CD4-positive, alpha-beta T cell (primary cell): ENCODE data around the gene ADGRV1. TPM values are rescaled to one million over a fixed set of nuclear protein-coding genes. Genes with fewer than 3 reads are reported as not detected.

Experiments
- ATAC-seq: fragments of 200-7000 bp; cut with Tn5 transposase; one replicate; pipeline ENCODE4 v1.10.0; 2022; ENCODE audit warnings: mild to moderate bottlenecking; ENCODE audit not compliant: poor library complexity
- CTCF ChIA-PET: fragments of 350-600 bp; sonication (Branson Sonifier 250); formaldehyde crosslinking; loops from one replicate; lab custom pipeline; 2021; ENCODE audit warnings: antibody characterized with exemption, inconsistent platforms; lab: Charles Lee
- POLR2A ChIA-PET: fragments of 350-600 bp; sonication (Branson Sonifier 250); formaldehyde crosslinking; loops from one replicate; lab custom pipeline; 2021; ENCODE audit warnings: antibody characterized with exemption, inconsistent platforms; lab: Charles Lee
- DNase-seq, 14 experiments: peaks; one replicate each; pipeline ENCODE4 v3.0.0-alpha.2; 2013 to 2020; ENCODE audit warnings: mixed read lengths in 2 of 14
- H3K27ac ChIP-seq, 2 donors: one replicate each; pipeline versions ENCODE4 v1.5.1 to v1.7.0; 2013; ENCODE audit warnings: low read length in 2 of 2, low read depth in 1 of 2, mild to moderate bottlenecking in 1 of 2
- H3K27me3 ChIP-seq, 2 experiments: 1 replicate in 1 of 2; 2 replicates in 1 of 2; pipeline versions ENCODE4 v1.6.1 to v1.7.0; 2013; ENCODE audit warnings: low read length in 2 of 2, control low read depth in 1 of 2, mild to moderate bottlenecking in 1 of 2, moderate library complexity in 1 of 2; ENCODE audit not compliant: insufficient read depth in 2 of 2, control insufficient read depth in 1 of 2
- H3K36me3 ChIP-seq: one replicate; pipeline ENCODE4 v1.6.1; 2013; ENCODE audit warnings: low read length, control low read depth; ENCODE audit not compliant: insufficient read depth
- H3K4me1 ChIP-seq: one replicate; pipeline ENCODE4 v1.6.1; 2013; ENCODE audit warnings: low read length, control low read depth; ENCODE audit not compliant: insufficient read depth
- H3K4me3 ChIP-seq: one replicate; pipeline ENCODE4 v1.5.1; 2013; ENCODE audit warnings: mild to moderate bottlenecking, low read length, moderate library complexity
- H3K9me3 ChIP-seq, 2 experiments: 1 replicate in 1 of 2; 2 replicates in 1 of 2; pipeline versions ENCODE4 v1.6.1 to v1.7.0; 2013; ENCODE audit warnings: low read length in 2 of 2, mild to moderate bottlenecking in 2 of 2, control low read depth in 1 of 2, moderate library complexity in 1 of 2; ENCODE audit not compliant: control insufficient read depth in 1 of 2, insufficient read depth in 1 of 2
- H3K27ac Mint-ChIP-seq: one replicate; pipeline ENCODE4 v1.8.0; 2020; ENCODE audit warnings: mixed read lengths
- H3K27me3 Mint-ChIP-seq: one replicate; pipeline ENCODE4 v1.8.0; 2021; ENCODE audit warnings: mixed read lengths
- H3K36me3 Mint-ChIP-seq: one replicate; pipeline ENCODE4 v1.8.0; 2021; ENCODE audit warnings: low read depth, mixed read lengths
- H3K4me1 Mint-ChIP-seq: one replicate; pipeline ENCODE4 v1.8.0; 2021; ENCODE audit warnings: low read depth, mixed read lengths
- H3K4me3 Mint-ChIP-seq: one replicate; pipeline ENCODE4 v1.8.0; 2020; ENCODE audit warnings: mild to moderate bottlenecking, mixed read lengths
- H3K9me3 Mint-ChIP-seq: one replicate; pipeline ENCODE4 v1.8.0; 2020; ENCODE audit warnings: mixed read lengths
- CTCF ChIP-seq: fragments of 200-600 bp; IDR thresholded peaks from one replicate; pipeline ENCODE4 v1.8.0; 2022; ENCODE audit warnings: antibody characterized with exemption, mild to moderate bottlenecking
- intact Hi-C, 2 experiments: fragments of 100-400 bp; cut with DNase I in 1 of 2; cut with micrococcal nuclease in 1 of 2; formaldehyde crosslinking; loops; one replicate each; pipeline versions ENCODE4 v1.15.1 to v1.9.0; 2023 to 2025; cut with DNase I, micrococcal nuclease
- total RNA-seq, 174 experiments: library from RNA in 2 of 174; stranded (reverse) in 2 of 174; gene quantifications; one replicate each; pipeline ENCODE4 v1.2.3 and lab custom pipeline; 2021 to 2026

ADGRV1 gene
- total RNA-seq, 2 experiments from 2014 or later: 0.81 to 1.2 TPM

- ChIA-PET POLR2A (no interaction called here), CTCF (no interaction called here)
- DNase-seq (no peak), ATAC-seq (no peak)
- intact Hi-C loops: no loop called here
- peaks cover 72% of the 10 kb centered on the region for H3K27me3 Mint-ChIP-seq
- H3K27me3 ChIP-seq: peaks cover 7 to 27% of the 10 kb centered on the region in 2 experiments
- no peaks in the 10 kb centered on the region for H3K4me1 Mint-ChIP-seq
- H3K9me3 Mint-ChIP-seq: no peaks in the 10 kb centered on the region
- no peaks in the 10 kb centered on the region for H3K36me3 ChIP-seq
- H3K4me3 Mint-ChIP-seq: no peak overlapping the region
- no peak overlapping the region for H3K27ac Mint-ChIP-seq
- H3K4me3 ChIP-seq: no peak overlapping the region
- TF ChIP-seq CTCF: no peak
- no peaks in the 10 kb centered on the region for H3K4me1 ChIP-seq
- no peaks in the 10 kb centered on the region for H3K36me3 Mint-ChIP-seq
- H3K27ac ChIP-seq: no peak overlapping the region
- H3K9me3 ChIP-seq: no peaks in the 10 kb centered on the region
These were observed 7.6 kb upstream of the ADGRV1 start for GRCh38 chr5:90550963-90551362.

- ATAC-seq (no peak), DNase-seq (no peak)
- intact Hi-C loops: no loop called here
- H3K36me3 ChIP-seq: no peaks in the 10 kb centered on the region
- no peaks in the 10 kb centered on the region for H3K4me1 Mint-ChIP-seq
- no peak overlapping the region for H3K27ac ChIP-seq
- no peak overlapping the region for H3K27ac Mint-ChIP-seq
- H3K4me3 Mint-ChIP-seq: no peak overlapping the region
- no peaks in the 10 kb centered on the region for H3K9me3 Mint-ChIP-seq
- H3K27me3 ChIP-seq: peaks cover 7 to 27% of the 10 kb centered on the region in 2 experiments
- POLR2A ChIA-PET: interaction anchor here (0.6 kb wide), 1 partner anchor 123 kb away, joined by 3 read pairs; no protein-coding TSS in a partner anchor
- CTCF ChIA-PET: no interaction called here
- peaks cover 73% of the 10 kb centered on the region for H3K27me3 Mint-ChIP-seq
- H3K36me3 Mint-ChIP-seq: no peaks in the 10 kb centered on the region
- no peaks in the 10 kb centered on the region for H3K4me1 ChIP-seq
- no peak for TF ChIP-seq CTCF
- no peaks in the 10 kb centered on the region for H3K9me3 ChIP-seq
- H3K4me3 ChIP-seq: no peak overlapping the region
These were observed 7.2 kb upstream of the ADGRV1 start for GRCh38 chr5:90551376-90551775.

- intact Hi-C loops: no loop called here
- H3K36me3 ChIP-seq: no peaks in the 10 kb centered on the region
- H3K4me1 ChIP-seq: peaks cover 6% of the 10 kb centered on the region
- no peak for DNase-seq
- Mint-ChIP-seq H3K4me1 (peaks cover 7% of the 10 kb centered on the region), H3K9me3 (no peaks in the 10 kb centered on the region), H3K4me3 (no peak overlapping the region), H3K27me3 (peaks cover 81% of the 10 kb centered on the region), H3K27ac (no peak overlapping the region), H3K36me3 (no peaks in the 10 kb centered on the region)
- CTCF ChIA-PET: no interaction called here
- H3K9me3 ChIP-seq: peaks cover 0 to 5% of the 10 kb centered on the region in 2 experiments
- POLR2A ChIA-PET: no interaction called here
- no peak overlapping the region for H3K4me3 ChIP-seq
- H3K27me3 ChIP-seq: peaks cover 18 to 39% of the 10 kb centered on the region in 2 experiments
- TF ChIP-seq CTCF: no peak
- no peak for ATAC-seq
- H3K27ac ChIP-seq: no peak overlapping the region
These were observed 4.9 kb upstream of the ADGRV1 start for GRCh38 chr5:90553711-90554110.
